Stomach (tissue), 9 donors: Measurements from ENCODE around the gene MBP. TPM values are rescaled to one million over a fixed set of nuclear protein-coding genes. Genes with fewer than 3 reads are reported as not detected.
"Not testable (repeated sequence)": the region's sequence is repeated elsewhere in the genome, so short reads cannot be mapped to it uniquely, and the experiment has no call there.

Experiments used
- DNase-seq, 2 donors: peaks; one replicate each; pipeline versions ENCODE4 v3.0.0 to v3.0.0-alpha.2; 2013 to 2019
- H3K27ac ChIP-seq, 5 donors: fragments of 200-600 bp in 4 of 5; sonication (generic) in 4 of 5; one replicate each; pipeline ENCODE4 v1.5.1; 2013 to 2019; ENCODE audit warnings: mild to moderate bottlenecking in 1 of 5, moderate library complexity in 1 of 5
- H3K27me3 ChIP-seq, 3 donors: fragments of 200-600 bp; sonication (generic); one replicate each; pipeline ENCODE4 v1.5.1; 2017 to 2019; ENCODE audit warnings: mixed run types in 1 of 3
- H3K36me3 ChIP-seq, 4 donors: fragments of 200-600 bp; sonication (generic); 1 replicate in 3 of 4; 2 replicates in 1 of 4; pipeline ENCODE4 v1.5.1; 2016 to 2019
- H3K4me1 ChIP-seq, 4 donors: fragments of 200-600 bp; sonication (generic); one replicate each; pipeline ENCODE4 v1.5.1; 2016 to 2019
- H3K4me3 ChIP-seq, 4 donors: fragments of 200-600 bp; sonication (generic) in 3 of 4; one replicate each; pipeline ENCODE4 v1.5.1; 2016 to 2019; ENCODE audit warnings: mild to moderate bottlenecking in 1 of 4
- H3K9me3 ChIP-seq, 4 donors: fragments of 200-600 bp; sonication (generic); one replicate each; pipeline ENCODE4 v1.5.1; 2016 to 2019
- CTCF ChIP-seq, 7 experiments: fragments of 450-650 bp in 4 of 7; fragments of 200-600 bp in 3 of 7; sonication (generic) in 3 of 7; IDR thresholded peaks; one replicate each; pipeline ENCODE4 v1.5.1; 2016 to 2019; ENCODE audit warnings: antibody characterized with exemption in 7 of 7, control low read depth in 2 of 7, mild to moderate bottlenecking in 1 of 7
- EP300 ChIP-seq: sonication (generic); formaldehyde crosslinking; IDR thresholded peaks from one replicate; pipeline ENCODE4 v1.6.1; 2017; ENCODE audit warnings: antibody characterized with exemption
- POLR2A ChIP-seq, 4 donors: fragments of 450-650 bp; IDR thresholded peaks; one replicate each; pipeline ENCODE4 v1.6.1; 2016; ENCODE audit warnings: antibody characterized with exemption in 4 of 4, control low read depth in 2 of 4, mild to moderate bottlenecking in 1 of 4, moderate library complexity in 1 of 4
- POLR2AphosphoS5 ChIP-seq, 3 donors: sonication (generic); formaldehyde crosslinking; IDR thresholded peaks; one replicate each; pipeline ENCODE4 v1.6.1; 2016; ENCODE audit warnings: antibody characterized with exemption in 3 of 3
- WGBS, 5 donors: extraction: QIAGEN DNeasy Blood & Tissue Kit in 3 of 5; methylation state at CpG; one replicate each; pipeline versions ENCODE4 v1.1.5 to v1.1.7; 2013 to 2018; 5-methylcytosine and 5-hydroxymethylcytosine counted together
- intact Hi-C: fragments of 100-400 bp; cut with DNase I; formaldehyde crosslinking; loops from one replicate; pipeline ENCODE4 v1.15.1; 2023; ENCODE audit warnings: low total_unique reads
- polyA plus RNA-seq, 3 donors: library from polyadenylated mRNA; stranded (reverse); fragments of 200-250 nt; gene quantifications; one replicate each; pipeline ENCODE4 v1.2.3, GENCODE V29; 2013
- total RNA-seq, 5 donors: library from RNA; depleted of rRNA; stranded (reverse); fragments of >200 nt; gene quantifications; one replicate each; pipeline versions ENCODE4 v1.1.0 to v1.2.3, GENCODE V29; 2014 to 2016
- donor health status: healthy with polysubstance abuse.
- donor health status: Bipolar disorder and iron deficiency.
- donor health status: healthy.

The MBP gene
- total and polyA plus RNA-seq, 8 donors, result 7.9 to 407 (median 33.3) TPM

- intact Hi-C loops, result no loop called here
- no peak overlapping the region for H3K27ac ChIP-seq
- no peaks in the 10 kb centered on the region for H3K27me3 ChIP-seq
- peaks cover 10 to 30% (median 27%) of the 10 kb centered on the region in 4 donors for H3K36me3 ChIP-seq
- H3K9me3 ChIP-seq, result no peaks in the 10 kb centered on the region
- TF ChIP-seq CTCF (IDR thresholded peaks at IDR 0.05) (no peak), POLR2A (IDR thresholded peaks at IDR 0.05) (no peak), EP300 (no peak), POLR2AphosphoS5 (IDR thresholded peaks at IDR 0.05) (no peak)
- DNase-seq, result no peak
- 92 to 98% (median 97%) methylated on average over 9 of the region's 9 CpGs for WGBS, 5 donors
- peaks cover 0 to 11% (median 0%) of the 10 kb centered on the region in 4 donors for H3K4me1 ChIP-seq
- H3K4me3 ChIP-seq, result no peak overlapping the region
Measured at GRCh38 chr18:77019641-77020040, 112.9 kb downstream of the MBP start.

- intact Hi-C loops, H3K4me3 ChIP-seq, H3K27me3 ChIP-seq, DNase-seq, H3K9me3 ChIP-seq, H3K27ac ChIP-seq: not testable (repeated sequence)
- Histone ChIP-seq H3K4me1 (peaks cover 0 to 21% (median 7%) of the 10 kb centered on the region in 4 donors), H3K36me3 (peaks cover 10 to 26% (median 23%) of the 10 kb centered on the region in 4 donors)
Measured at GRCh38 chr18:77018650-77019049, 113.9 kb downstream of the MBP start.

GRCh38 chr18:77017355-77017754 lies 115.2 kb downstream of the MBP start:
- H3K36me3 ChIP-seq, result peaks cover 10 to 33% (median 28%) of the 10 kb centered on the region in 4 donors
- H3K9me3 ChIP-seq, result no peaks in the 10 kb centered on the region
- H3K27me3 ChIP-seq, result no peaks in the 10 kb centered on the region

GRCh38 chr18:77016936-77017335 lies 115.6 kb downstream of the MBP start:
- intact Hi-C loops, result no loop called here
- Histone ChIP-seq H3K27me3 (no peaks in the 10 kb centered on the region), H3K9me3 (no peaks in the 10 kb centered on the region), H3K4me1 (peaks cover 0 to 24% (median 9%) of the 10 kb centered on the region in 4 donors), H3K36me3 (peaks cover 10 to 37% (median 30%) of the 10 kb centered on the region in 4 donors), H3K27ac (no peak overlapping the region), H3K4me3 (no peak overlapping the region)
- 88 to 95% (median 93%) methylated on average over 7 to 16 of the region's 16 CpGs for WGBS, 5 donors
- TF ChIP-seq CTCF (IDR thresholded peaks at IDR 0.05) (no peak), POLR2AphosphoS5 (IDR thresholded peaks at IDR 0.05) (no peak), POLR2A (IDR thresholded peaks at IDR 0.05) (no peak), EP300 (no peak)
- DNase-seq, result no peak

More at GRCh38 chr18:77017355-77017754, 115.2 kb downstream of the MBP start:
- Histone ChIP-seq H3K4me1 (peaks cover 0 to 24% (median 9%) of the 10 kb centered on the region in 4 donors), H3K27ac (no peak overlapping the region), H3K4me3 (no peak overlapping the region)
- no peak for DNase-seq
- 84 to 92% (median 90%) methylated on average over 6 of the region's 6 CpGs for WGBS, 5 donors
- TF ChIP-seq POLR2AphosphoS5 (IDR thresholded peaks at IDR 0.05), result no peak
- TF ChIP-seq POLR2A (IDR thresholded peaks at IDR 0.05), result no peak
- no peak for TF ChIP-seq EP300
- TF ChIP-seq CTCF (IDR thresholded peaks at IDR 0.05), result no peak
- intact Hi-C loops, result no loop called here
